Testis (tissue), 2 donors: ENCODE results near the gene GART.

Experiments
- POLR2A ChIP-seq: fragments of 450-650 bp; IDR thresholded peaks from one replicate; pipeline ENCODE4 v1.6.1; 2017; ENCODE audit warnings: antibody characterized with exemption, mild to moderate bottlenecking, moderate library complexity
- TF ChIP-seq, protein P1 (sequence below), 3 experiments: fragments of 450-650 bp in 2 of 3; fragments of 200-600 bp in 1 of 3; sonication (generic) in 1 of 3; IDR thresholded peaks; one replicate each; pipeline ENCODE4 v1.5.1; 2016 to 2019; ENCODE audit warnings: antibody characterized with exemption in 3 of 3, mild to moderate bottlenecking in 2 of 3, moderate library complexity in 1 of 3

DNA sequence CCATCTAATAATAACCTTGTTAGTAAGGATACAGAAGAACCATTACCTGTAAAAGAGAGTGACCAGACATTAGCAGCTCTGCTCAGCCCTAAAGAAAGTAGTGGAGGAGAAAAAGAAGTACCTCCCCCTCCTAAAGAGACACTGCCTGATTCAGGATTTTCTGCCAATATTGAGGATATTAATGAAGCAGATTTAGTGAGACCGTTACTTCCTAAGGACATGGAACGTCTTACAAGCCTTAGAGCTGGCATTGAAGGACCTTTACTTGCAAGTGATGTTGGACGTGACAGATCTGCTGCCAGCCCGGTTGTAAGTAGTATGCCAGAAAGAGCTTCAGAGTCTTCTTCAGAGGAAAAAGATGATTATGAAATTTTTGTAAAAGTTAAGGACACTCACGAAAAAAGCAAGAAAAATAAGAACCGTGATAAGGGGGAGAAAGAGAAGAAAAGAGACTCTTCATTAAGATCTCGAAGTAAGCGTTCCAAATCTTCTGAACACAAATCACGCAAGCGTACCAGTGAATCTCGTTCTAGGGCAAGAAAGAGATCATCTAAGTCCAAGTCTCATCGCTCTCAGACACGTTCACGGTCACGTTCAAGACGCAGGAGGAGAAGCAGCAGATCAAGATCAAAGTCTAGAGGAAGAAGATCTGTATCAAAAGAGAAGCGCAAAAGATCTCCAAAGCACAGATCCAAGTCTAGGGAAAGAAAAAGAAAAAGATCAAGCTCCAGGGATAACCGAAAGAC is 12.5 kb upstream of the GART start:
- no peak for TF ChIP-seq POLR2A
- TF ChIP-seq, protein P1, sequence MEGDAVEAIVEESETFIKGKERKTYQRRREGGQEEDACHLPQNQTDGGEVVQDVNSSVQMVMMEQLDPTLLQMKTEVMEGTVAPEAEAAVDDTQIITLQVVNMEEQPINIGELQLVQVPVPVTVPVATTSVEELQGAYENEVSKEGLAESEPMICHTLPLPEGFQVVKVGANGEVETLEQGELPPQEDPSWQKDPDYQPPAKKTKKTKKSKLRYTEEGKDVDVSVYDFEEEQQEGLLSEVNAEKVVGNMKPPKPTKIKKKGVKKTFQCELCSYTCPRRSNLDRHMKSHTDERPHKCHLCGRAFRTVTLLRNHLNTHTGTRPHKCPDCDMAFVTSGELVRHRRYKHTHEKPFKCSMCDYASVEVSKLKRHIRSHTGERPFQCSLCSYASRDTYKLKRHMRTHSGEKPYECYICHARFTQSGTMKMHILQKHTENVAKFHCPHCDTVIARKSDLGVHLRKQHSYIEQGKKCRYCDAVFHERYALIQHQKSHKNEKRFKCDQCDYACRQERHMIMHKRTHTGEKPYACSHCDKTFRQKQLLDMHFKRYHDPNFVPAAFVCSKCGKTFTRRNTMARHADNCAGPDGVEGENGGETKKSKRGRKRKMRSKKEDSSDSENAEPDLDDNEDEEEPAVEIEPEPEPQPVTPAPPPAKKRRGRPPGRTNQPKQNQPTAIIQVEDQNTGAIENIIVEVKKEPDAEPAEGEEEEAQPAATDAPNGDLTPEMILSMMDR (IDR thresholded peaks at IDR 0.05) = no peak
